Stimulated activated CD8-positive, alpha-beta memory T cell treated with anti-CD3 and anti-CD28 coated beads, Interleukin-2, amount 100 ng/mL, for 1 hour (primary cell): ENCODE results near the gene ANP32A.
A peak's percentile ranks its signal among the peaks of the same experiment; 100 is the strongest.

ENCODE experiments used
- DNase-seq, 2 donors: peaks; one replicate each; pipeline ENCODE4 v3.0.0-alpha.2; 2020; ENCODE audit warnings: low read depth in 2 of 2

ANP32A gene

DNA sequence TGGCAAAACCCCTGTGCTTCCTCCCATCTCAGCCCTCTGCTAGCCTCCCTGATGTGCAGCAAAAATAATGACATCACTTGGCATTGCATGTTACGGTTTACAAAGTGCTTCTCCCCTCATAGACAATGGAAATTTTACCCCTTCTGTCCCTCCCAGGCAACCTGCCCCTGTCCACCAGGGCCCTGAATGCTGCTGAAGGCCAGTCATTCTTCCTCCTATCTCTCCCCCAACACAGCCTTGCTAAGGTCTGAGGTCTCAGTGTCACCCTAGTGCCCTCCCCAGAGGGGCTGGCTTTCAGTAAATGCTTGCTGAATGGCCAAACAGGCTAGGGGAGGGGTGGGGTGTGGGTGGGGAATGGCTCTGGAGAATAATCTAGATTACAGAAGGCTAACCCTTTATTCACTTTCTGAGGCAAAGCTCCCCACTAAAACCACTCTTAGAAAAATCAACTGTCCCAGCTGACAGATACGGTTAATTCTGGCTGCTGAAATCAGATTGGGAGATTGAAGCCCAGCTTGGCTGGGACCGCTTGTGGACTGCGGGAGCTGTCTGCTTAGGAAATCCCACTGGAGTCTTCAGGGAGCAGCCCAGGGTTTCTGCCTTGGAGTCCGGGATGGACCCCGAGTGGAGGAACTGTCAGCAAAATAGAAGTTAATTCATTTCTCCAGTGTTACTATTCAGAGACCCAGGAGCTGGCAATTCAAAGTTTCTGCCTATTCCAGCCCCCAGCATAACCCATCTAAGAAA is 22.9 kb downstream of the ANP32A start:
- DNase-seq, result no peak

DNA sequence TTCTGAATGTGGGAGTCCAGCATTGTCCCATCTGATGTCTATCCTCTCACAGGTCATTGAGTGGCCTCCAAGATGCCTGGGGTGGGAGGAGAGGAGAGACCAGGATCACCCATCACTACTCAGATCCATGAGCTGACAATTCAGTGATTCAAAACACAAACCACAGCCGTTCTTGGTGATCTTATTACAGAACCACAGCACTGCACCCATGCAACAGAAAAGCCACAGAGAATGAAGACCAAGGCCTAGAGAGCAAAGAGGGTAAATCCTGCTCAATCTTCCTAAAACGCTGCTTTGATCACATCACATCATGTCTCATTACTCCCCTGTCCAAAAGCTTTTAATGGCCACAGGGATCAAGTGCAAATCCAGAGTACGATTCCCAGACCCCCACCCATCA is 23.5 kb downstream of the ANP32A start:
- DNase-seq, result no peak

DNA sequence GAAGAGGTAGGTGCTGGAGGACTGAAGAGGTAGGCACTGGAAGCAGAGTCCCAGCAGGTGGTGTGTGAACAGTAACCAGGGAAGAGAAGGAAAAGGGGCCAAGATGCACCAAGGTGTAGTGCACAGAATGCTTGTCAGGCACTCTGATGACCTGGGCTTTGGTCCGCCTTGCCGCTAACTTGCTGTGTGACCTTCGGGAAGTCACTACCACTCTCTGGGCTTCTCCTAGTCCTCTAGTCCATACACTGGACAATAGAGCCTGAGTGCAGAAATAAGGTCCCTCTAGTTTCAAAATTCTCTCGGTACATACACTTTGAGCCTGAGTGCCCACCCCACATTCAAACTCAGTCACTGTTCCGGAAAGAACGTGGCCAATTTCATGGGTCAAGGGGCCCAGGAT is 24.1 kb downstream of the ANP32A start:
- no peak for DNase-seq

DNA sequence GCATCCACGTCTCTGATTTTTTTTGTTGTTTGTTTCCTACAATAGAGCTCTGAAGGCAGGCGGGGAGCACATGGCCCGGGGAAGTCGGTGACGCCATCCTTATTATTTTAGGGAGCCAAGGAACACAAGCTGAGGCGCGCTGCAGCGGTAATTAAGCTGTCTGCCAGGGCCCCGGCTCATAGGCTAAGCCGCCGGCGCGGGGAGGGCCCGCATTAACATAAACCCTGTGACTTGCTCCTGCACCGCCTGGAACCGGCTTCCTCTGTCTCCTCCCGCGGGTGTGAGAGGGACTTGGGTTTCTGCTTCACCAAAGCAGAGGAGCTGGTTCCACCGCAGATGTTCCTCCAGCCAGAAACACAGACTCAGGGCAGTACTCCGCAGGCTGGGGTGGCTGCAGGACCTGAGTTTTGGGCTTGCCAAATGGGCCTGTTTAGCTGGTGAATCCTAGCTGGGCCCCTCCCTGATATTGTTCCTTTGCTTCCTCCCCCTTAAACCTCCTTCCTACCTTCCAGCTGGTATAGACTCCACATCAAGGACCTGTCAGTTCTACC is 25.3 kb downstream of the ANP32A start:
- DNase-seq, result peak in 1 of 2 donors; percentile 34

DNA sequence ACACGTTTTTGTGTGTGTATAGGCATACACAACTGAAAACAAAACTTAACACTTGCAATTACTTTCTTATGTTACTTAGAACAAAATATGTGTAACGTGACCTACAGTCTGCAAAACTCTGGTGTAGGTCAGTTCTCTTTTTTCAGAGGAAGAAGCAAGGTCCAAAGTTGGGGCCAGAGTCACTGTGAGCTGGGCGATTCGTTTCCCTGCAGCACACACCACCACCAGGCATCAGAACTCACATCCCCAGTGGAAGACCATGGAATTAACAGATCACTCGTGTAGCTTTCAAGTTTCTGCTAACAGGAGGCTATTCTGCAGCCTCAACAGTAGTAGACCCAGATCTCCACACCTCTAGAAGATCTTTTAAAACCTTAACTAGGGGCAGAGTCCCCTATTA is 25.8 kb downstream of the ANP32A start:
- no peak for DNase-seq

DNA sequence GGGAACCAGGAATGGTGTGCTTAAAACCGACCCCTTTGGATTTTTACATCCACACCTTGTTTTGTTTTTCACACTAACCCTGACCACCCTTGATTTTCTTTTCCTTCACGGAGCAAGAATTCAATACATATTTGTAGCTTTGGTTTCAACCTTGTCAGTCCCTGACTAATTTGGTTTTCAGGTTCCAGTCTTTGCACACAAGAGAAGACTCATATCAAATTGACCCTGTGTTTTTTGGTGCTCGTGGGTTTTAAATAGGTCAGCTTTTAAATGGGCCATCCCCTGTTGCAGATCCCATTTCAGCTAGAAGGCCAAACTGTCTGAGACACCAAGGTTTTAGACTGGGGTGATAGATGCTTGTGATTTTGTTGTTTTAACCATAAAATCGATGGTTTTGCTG is 26.4 kb downstream of the ANP32A start:
- no peak for DNase-seq

DNA sequence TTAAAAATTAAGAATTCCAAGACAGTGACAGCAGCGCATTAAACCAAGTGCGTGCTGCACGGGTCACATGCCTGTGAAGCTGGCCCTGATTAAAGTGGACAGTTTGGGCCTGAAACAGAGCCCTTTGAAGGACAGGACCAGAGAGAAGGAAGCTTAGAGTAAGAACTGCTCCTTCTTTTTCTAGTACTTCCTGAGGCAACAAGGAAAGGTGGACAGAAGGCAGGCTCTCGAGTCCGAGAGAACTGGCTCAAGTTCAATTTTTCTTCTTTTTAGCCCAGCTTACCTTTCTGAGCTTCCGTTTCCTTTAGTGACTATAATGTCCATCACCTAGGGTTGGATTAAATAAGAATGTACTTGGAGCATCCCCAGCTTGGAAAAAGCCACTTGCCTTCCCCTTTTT is 26.9 kb downstream of the ANP32A start:
- DNase-seq, result no peak

DNA sequence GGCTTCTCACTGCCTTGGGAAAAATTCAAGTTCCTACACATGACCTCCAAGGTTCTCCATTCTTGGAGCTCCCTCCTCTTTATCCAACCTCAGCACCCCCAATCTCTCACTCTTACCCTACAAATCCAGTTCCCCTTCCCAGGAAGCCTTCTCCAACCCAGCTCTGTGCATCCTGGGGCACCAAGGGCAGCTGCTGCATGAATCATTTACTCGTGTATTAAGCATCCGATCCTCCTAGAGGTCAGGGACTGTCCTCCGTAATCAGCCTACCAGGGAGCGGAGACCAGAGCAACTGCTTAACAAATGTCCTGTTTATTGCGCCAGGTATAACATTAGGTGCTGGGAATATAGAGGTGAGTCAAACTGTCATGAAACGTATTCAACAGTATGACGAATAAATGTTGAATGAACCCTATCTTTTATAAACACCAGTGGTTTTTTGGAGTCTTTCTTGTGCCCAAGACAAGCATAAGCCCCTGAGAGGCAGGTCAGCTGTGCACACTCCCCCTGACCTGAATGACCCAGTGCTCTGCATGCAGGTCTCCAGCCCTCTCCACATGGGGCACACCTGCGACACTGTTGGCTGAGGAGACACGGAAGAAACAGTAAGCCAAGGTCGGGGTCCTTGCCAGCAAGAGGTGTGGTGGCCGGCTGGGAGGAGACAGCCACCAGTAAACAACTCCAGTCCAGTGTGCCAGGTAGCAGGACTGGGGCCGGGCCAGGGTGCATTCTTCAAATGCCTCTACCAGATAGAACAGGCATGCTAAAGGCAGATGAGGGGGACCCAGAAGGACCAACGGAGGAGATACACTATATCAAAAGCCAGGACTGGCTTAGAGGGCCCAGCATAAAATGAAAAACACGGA is 27.6 kb downstream of the ANP32A start:
- DNase-seq, result no peak

DNA sequence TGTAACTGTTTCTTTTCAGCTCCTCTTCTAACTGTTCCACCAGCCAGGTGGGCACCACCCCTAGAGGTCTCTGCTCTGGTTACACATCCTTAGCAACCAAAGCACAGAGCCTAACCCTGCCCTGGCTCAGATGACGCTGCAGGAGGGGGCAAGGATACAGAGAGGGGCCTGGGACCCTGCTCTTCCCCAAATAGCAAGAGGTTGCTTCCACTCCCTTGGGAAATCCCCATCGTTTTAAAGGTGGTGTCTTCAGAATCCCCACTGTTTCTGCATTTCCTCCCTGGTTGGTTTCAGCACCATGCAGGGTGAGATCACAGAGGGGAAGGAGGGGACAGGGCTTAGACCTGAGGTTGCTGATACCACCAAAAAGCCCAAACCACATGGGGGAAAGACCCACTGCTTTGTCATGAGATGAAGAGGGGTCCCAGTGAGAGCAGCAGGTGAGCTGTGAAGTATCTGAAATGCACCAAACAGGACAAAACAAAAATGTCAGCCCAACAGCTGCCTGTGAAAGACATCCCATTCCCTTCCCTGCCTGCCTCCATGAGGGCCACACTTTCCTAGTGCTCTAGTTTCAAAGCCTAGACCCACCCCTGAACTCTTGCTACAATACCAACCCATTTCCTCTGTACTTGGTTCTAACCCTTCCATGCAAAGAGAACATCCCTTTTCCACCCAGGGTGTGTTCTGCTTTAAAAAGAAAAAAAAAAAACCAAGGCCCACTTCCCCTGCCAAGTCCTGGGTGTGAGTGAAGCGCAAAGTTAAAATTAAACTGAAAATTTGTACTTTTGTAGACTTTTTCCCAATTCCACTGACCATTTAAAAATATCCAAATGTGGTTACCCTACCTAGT is 29.0 kb downstream of the ANP32A start:
- peak; percentile 23 to 24 for DNase-seq

DNA sequence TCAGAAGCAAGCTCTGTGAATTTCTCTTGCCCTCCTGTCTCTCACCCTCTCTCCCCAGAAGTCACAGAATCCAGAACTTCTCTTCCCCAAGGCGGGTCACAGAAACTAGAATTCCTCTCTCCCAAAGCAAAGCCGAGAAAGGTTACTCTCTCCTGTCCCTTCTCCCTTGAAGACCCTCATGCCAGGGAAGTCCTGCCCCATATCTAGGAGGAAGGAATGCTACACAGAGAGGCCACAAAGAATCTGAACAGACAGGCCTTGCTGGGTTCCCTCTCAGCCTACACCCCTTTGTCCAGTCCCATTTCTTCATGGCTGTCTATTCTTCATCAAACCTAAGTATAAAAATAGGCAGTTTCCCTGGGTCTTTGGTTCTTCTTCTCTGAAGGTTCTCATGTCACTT is 29.8 kb downstream of the ANP32A start:
- no peak for DNase-seq

DNA sequence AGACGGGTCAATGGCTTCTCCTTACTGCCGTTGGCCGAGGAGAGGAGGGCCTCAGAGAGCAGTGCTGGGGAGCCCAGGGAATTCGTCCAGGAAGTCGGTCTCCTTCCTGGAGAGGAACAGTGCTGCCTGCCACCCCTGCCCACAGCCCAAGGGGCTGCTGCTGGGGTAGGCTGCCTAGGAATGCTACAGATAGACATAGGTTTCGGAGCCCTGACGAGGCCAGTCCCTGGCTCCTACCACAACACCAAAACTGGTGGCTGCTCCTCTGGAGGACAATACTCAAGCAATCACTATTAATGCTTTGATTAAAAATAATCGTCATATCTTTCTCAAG is 30.5 kb downstream of the ANP32A start:
- DNase-seq, result no peak

DNA sequence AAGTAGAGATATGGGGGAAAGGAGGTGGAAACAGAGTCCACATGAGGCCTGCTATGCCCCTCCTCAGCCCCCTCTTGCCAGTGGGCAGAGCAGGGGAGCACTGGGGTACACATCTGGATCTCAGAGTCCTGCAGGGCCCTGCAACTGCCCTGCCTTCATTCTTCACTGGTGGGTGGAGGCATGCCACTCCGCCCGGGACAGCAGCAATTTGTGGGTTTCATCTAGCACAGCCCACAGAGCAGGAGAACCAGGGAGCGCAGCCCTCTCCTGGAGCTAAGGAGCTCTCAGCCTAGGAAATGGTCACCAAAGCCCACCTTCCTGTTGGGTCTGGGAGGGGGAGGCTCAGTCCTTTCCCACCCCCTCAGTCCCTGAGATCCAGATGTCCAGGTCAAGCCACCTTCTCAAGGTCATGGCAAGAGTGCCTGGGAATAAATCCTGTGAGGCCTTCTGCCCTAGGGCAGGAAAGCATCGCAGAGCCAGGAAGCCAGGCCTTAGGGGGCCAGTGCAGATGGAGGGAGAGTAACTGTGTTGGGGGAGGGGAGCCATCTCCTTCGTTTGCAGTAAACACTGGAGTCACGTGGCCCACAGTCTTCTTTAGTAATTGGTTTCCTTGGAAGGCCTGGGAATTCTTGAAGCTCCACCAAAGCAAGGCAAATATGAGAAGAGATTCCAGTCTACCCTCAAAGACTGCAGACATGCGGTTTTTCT is 31.0 kb downstream of the ANP32A start:
- no peak for DNase-seq

DNA sequence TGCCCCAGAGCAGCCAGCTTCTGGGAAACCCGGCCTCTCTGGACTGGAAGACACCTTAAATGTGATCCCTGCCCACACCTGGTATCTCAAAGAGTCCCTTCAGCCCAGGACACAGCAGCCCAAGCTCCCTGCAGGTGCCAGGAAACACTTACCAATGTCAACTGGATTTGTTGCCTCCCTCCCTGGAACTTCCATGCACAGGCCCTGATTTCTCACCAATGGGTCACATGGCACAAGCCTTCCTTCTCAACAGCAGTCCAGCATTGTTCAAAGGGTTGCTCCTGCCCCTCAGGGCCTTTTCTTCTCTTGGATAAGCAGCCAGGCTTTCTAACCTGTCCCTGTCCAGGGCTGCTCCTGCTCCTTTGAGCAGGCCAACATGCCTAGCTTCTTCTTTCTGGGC is 31.6 kb downstream of the ANP32A start:
- no peak for DNase-seq

DNA sequence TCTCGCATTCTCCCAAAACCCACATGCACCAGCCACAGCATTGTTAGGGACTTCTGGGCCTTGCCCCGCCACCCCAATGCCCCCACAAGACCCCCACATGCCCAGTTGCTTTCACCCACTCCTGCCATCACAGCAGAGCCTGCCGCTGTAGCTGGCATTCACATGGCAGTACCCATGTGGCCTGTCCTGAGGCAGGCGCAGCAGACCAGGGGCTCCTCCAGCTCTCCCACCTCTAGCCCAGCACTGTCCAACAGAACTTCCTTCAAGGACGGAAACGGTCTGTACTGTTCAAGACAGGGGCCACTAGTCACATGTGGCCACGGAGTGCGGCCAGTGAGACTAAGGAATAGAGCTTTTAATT is 32.5 kb downstream of the ANP32A start:
- no peak for DNase-seq

DNA sequence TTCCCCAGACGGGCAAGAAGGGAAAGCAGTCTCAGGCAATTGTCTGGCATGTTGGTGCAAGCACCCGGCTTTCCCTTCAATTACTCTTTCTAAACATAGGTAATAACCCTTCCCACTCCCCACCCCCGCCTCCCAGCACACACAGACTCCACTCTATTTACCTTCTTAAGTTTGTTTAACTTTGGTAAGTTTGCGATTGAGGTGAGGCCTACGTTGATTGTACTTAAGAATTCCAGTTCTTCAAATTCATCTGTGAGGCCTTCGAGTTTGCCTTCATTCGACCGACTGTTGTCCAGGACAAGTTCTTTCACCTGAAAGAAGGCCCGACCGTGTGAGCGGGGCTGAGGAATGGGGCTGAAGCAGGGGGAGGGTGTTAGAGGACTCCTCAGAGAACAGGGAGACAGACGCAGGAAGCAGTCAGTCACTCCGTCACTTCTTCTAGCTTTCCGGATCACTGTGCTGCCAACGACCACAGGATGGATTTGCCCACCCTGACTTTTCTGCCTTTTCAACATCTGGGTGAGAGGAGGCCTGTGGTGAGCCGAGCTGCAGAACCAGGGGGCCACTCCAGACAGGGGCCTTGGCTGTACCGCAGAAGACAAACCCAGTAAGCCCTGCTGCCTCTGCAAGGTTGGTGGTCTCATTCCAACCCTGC is 33.0 kb downstream of the ANP32A start:
- DNase-seq, result no peak

DNA sequence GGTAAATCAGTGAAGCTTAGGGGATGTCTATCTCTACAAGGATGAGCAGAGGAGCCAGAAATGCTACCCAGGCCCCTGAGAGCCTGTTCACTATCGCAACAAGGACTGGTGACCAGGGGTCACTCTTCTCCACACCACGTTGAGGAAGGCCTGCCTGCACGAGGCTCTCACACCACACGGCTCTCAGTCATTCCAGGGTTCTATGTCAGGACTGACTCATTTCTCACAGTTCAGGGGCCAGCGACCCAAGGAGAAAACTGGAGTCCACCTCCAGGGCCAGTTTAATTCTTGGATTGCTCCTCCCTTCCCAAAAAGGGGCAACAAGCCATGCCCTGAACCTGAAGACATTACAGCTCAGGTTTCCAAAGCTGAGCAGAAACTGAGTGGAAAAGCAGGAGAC is 33.9 kb downstream of the ANP32A start:
- DNase-seq, result no peak

DNA sequence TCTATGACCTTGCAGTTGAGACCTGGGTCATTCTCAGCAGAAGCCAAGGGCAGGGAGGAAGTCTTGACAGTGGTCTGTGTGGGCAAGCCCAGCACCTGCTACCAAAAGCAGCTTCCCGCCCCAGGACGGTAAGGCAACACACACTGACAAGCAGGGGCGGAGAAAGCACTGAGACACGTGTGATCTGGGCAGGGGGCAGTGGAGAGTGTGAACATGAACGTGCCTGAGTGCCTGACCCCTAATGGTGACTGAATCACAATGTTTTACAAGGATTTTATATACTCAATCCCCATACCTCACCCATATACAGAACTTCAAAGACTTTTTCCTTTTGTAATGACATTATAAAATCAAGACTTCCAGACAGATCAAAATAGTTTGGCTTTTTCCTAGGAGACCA is 35.2 kb downstream of the ANP32A start:
- no peak for DNase-seq

DNA sequence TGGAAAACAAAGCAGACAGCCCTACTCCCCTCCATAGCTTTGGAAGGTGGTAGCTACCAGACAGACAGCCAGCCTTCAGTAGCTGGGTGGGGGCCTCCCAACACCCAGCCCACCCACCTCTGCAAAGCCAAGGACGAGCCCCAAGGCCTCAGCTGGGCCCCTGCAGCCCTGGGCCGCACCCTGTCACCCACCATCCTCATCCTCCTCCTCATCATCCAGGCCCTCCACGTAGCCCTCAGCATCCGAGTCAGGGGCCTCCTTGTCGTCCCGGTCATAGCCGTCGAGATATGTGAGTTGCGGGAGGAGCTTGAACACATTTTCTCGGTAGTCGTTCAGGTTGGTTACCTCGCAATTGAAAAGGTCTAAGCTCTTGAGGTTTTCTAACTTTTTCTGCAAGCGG is 36.5 kb downstream of the ANP32A start:
- no peak for DNase-seq

DNA sequence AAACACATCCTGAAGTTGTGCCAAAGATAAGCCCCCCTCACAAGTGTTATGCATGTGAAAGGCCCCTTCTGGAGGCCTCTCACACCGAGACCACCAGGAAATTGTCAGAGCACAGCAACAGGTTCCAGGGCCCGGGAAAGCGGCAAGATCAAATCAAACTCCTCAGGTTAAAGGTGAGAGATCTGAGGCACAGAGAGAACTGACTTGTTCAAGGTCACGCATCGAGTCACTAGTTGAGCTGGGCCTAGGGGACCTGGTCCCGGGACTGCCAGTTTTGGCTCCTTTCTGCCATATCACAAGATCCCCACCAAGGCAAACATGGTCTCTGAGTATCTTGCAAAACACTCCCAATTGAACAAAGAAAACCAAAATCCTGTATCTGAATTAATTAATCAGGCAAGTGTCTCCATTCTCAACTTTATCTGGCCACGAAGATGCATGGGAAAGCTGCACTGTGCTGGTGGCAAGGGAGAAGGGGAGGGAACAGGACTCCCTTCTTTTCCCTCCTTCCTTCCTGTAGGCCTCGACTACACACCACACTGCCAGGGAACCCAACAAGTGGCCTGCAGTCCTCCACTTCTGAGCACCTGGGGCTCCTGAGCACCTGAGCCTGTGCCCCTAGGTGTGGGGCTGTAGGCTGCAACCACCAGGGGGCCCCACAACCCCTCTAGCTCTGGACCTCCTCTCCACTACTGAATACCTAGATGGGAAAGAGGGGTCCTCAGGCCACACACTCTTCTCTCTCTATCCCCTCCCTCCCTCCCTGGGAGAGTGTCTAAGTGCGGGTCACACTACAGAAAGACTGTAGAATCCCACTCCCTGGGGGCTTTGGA is 37.3 kb downstream of the ANP32A start:
- DNase-seq, result peak; percentile 20 to 55

DNA sequence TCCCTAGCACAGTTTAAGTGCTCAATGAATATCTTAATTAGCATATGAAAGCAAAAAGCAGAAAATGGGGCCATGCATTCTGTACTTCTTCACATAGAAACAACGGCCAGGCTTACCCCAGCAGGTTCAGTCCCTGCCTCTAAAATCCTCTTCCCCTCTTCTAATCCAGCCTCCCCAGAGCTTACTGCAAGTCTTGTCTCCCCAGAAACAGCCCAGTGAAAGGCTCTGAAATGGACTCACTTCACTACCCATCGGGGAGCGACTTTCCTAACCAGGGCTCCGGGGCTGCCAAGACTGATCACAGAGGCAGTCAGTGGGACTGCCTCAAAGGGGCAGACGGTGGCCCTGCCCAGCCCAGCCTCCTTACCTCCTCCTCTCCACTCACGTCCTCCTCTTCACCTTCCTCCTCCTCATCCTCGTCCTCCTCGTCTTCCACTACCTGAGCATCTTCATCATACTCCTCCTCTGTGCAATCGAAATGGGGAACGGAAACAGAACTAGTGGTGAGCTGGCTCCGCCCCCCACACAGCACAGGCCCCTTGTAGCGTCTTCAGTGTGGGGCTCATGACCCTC is 38.0 kb downstream of the ANP32A start:
- DNase-seq, result no peak
